ENCODE results near the gene C1QL1. TPM values are rescaled to one million over a fixed set of nuclear protein-coding genes. Genes with fewer than 3 reads are reported as not detected.

C1QL1 gene
- total and polyA plus RNA-seq, 2 of the 13 experiments (the other 11 are each of a cell fraction or from before 2014, with no cell fraction given) = 0.11 TPM

DNA sequence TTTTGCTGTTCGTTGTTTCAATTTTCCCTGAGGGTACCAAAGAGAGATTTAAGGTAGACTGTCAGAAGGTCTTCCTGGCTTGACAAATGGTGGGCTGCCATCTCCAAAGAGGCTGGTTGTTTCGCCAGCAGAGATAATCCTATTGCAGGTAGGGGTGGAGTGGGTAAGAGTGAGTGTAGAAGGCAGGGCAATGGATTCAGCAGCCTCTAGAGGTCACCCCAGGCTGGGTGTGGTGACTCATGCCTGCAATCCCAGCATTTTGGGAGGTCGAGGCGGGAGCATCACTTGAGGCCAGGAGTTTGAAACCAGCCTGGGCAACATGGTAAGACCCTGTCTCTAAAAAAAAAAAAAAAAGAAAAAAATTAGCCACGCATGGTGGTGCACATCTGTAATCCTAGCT, 48.7 kb upstream of the C1QL1 start (continued):
- TF ChIP-seq, protein P1, sequence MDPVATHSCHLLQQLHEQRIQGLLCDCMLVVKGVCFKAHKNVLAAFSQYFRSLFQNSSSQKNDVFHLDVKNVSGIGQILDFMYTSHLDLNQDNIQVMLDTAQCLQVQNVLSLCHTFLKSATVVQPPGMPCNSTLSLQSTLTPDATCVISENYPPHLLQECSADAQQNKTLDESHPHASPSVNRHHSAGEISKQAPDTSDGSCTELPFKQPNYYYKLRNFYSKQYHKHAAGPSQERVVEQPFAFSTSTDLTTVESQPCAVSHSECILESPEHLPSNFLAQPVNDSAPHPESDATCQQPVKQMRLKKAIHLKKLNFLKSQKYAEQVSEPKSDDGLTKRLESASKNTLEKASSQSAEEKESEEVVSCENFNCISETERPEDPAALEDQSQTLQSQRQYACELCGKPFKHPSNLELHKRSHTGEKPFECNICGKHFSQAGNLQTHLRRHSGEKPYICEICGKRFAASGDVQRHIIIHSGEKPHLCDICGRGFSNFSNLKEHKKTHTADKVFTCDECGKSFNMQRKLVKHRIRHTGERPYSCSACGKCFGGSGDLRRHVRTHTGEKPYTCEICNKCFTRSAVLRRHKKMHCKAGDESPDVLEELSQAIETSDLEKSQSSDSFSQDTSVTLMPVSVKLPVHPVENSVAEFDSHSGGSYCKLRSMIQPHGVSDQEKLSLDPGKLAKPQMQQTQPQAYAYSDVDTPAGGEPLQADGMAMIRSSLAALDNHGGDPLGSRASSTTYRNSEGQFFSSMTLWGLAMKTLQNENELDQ (CRISPR knock-in tag; IDR thresholded peaks at IDR 0.05; ENCODE audit: borderline replicate concordance) = no peak
- TF ChIP-seq, protein P2, sequence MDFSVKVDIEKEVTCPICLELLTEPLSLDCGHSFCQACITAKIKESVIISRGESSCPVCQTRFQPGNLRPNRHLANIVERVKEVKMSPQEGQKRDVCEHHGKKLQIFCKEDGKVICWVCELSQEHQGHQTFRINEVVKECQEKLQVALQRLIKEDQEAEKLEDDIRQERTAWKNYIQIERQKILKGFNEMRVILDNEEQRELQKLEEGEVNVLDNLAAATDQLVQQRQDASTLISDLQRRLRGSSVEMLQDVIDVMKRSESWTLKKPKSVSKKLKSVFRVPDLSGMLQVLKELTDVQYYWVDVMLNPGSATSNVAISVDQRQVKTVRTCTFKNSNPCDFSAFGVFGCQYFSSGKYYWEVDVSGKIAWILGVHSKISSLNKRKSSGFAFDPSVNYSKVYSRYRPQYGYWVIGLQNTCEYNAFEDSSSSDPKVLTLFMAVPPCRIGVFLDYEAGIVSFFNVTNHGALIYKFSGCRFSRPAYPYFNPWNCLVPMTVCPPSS (IDR thresholded peaks at IDR 0.05) = no peak
- no peak for TF ChIP-seq ZNF850 (CRISPR knock-in tag; conservative IDR thresholded peaks at IDR 0.05)
- TF ChIP-seq, protein P3, sequence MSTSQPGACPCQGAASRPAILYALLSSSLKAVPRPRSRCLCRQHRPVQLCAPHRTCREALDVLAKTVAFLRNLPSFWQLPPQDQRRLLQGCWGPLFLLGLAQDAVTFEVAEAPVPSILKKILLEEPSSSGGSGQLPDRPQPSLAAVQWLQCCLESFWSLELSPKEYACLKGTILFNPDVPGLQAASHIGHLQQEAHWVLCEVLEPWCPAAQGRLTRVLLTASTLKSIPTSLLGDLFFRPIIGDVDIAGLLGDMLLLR (CRISPR knock-in tag; IDR thresholded peaks at IDR 0.05) = no peak
- TF ChIP-seq KDM5A (IDR thresholded peaks at IDR 0.05; ENCODE audit: borderline replicate concordance, low read length) = no peak
- TF ChIP-seq ZNF335 (CRISPR knock-in tag; IDR thresholded peaks at IDR 0.05) = no peak
- TF ChIP-seq, protein P4, sequence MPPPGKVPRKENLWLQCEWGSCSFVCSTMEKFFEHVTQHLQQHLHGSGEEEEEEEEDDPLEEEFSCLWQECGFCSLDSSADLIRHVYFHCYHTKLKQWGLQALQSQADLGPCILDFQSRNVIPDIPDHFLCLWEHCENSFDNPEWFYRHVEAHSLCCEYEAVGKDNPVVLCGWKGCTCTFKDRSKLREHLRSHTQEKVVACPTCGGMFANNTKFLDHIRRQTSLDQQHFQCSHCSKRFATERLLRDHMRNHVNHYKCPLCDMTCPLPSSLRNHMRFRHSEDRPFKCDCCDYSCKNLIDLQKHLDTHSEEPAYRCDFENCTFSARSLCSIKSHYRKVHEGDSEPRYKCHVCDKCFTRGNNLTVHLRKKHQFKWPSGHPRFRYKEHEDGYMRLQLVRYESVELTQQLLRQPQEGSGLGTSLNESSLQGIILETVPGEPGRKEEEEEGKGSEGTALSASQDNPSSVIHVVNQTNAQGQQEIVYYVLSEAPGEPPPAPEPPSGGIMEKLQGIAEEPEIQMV (CRISPR knock-in tag; IDR thresholded peaks at IDR 0.05; ENCODE audit: low read depth) = no peak
- TF ChIP-seq FOSL2 (CRISPR knock-in tag; IDR thresholded peaks at IDR 0.05) = peak; percentile 94
- TF ChIP-seq, protein P5, sequence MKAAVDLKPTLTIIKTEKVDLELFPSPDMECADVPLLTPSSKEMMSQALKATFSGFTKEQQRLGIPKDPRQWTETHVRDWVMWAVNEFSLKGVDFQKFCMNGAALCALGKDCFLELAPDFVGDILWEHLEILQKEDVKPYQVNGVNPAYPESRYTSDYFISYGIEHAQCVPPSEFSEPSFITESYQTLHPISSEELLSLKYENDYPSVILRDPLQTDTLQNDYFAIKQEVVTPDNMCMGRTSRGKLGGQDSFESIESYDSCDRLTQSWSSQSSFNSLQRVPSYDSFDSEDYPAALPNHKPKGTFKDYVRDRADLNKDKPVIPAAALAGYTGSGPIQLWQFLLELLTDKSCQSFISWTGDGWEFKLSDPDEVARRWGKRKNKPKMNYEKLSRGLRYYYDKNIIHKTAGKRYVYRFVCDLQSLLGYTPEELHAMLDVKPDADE (CRISPR knock-in tag; IDR thresholded peaks at IDR 0.05) = no peak
- TF ChIP-seq, protein P6, sequence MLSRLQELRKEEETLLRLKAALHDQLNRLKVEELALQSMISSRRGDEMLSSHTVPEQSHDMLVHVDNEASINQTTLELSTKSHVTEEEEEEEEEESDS (CRISPR knock-in tag; IDR thresholded peaks at IDR 0.05; ENCODE audit: borderline replicate concordance) = no peak
- TF ChIP-seq, protein P7, sequence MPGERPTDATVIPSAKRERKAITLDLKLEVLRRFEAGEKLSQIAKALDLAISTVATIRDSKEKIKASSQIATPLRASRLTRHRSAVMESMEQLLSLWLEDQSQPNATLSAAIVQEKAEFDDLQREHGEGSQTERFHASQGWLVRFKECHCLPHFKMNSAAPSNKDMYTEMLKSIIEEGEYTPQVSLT (CRISPR knock-in tag; IDR thresholded peaks at IDR 0.05; ENCODE audit: borderline replicate concordance, low read depth) = no peak
- TF ChIP-seq, protein P8, sequence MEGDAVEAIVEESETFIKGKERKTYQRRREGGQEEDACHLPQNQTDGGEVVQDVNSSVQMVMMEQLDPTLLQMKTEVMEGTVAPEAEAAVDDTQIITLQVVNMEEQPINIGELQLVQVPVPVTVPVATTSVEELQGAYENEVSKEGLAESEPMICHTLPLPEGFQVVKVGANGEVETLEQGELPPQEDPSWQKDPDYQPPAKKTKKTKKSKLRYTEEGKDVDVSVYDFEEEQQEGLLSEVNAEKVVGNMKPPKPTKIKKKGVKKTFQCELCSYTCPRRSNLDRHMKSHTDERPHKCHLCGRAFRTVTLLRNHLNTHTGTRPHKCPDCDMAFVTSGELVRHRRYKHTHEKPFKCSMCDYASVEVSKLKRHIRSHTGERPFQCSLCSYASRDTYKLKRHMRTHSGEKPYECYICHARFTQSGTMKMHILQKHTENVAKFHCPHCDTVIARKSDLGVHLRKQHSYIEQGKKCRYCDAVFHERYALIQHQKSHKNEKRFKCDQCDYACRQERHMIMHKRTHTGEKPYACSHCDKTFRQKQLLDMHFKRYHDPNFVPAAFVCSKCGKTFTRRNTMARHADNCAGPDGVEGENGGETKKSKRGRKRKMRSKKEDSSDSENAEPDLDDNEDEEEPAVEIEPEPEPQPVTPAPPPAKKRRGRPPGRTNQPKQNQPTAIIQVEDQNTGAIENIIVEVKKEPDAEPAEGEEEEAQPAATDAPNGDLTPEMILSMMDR (CRISPR knock-in tag; IDR thresholded peaks at IDR 0.05) = peak; percentile 69
- TF ChIP-seq BCL6 (CRISPR knock-in tag; IDR thresholded peaks at IDR 0.05) = no peak
- no peak for TF ChIP-seq ZZZ3 (CRISPR knock-in tag; IDR thresholded peaks at IDR 0.05; ENCODE audit: borderline replicate concordance)
- no peak for TF ChIP-seq SAP130 (CRISPR knock-in tag; IDR thresholded peaks at IDR 0.05; ENCODE audit: low read depth)
- no peak for TF ChIP-seq NFATC3 (CRISPR knock-in tag; IDR thresholded peaks at IDR 0.05)
- TF ChIP-seq ETV6 (CRISPR knock-in tag; conservative IDR thresholded peaks at IDR 0.05) = 0 out of 2 replicates have a peak, but pooled peaks have one; percentile 24
- no peak for TF ChIP-seq ZNF253 (CRISPR knock-in tag; IDR thresholded peaks at IDR 0.05; ENCODE audit: borderline replicate concordance)
- TF ChIP-seq, protein P9, sequence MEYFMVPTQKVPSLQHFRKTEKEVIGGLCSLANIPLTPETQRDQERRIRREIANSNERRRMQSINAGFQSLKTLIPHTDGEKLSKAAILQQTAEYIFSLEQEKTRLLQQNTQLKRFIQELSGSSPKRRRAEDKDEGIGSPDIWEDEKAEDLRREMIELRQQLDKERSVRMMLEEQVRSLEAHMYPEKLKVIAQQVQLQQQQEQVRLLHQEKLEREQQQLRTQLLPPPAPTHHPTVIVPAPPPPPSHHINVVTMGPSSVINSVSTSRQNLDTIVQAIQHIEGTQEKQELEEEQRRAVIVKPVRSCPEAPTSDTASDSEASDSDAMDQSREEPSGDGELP (IDR thresholded peaks at IDR 0.05; ENCODE audit: borderline replicate concordance, low read depth) = no peak

Data from HepG2 (cell line).